ES-I3 (cell line): Measurements from ENCODE around the gene ZMYND8.

Source experiments
- H3K36me3 ChIP-seq: 2 replicates; pipeline ENCODE4 v1.6.1; 2013; ENCODE audit warnings: mild to moderate bottlenecking, low read length, control low read depth, moderate library complexity; ENCODE audit not compliant: insufficient read depth
- H3K4me1 ChIP-seq: 2 replicates; pipeline ENCODE4 v1.6.1; 2013; ENCODE audit warnings: mild to moderate bottlenecking, control low read depth, low read length; ENCODE audit not compliant: insufficient read depth
- H3K9ac ChIP-seq: 2 replicates; pipeline ENCODE4 v1.6.1; 2013; ENCODE audit warnings: low read depth, mild to moderate bottlenecking, low read length, moderate library complexity
- H3K9me3 ChIP-seq: 2 replicates; pipeline ENCODE4 v1.6.1; 2013; ENCODE audit warnings: mild to moderate bottlenecking, low read length, moderate library complexity; ENCODE audit not compliant: control insufficient read depth, insufficient read depth

Gene ZMYND8

GRCh38 chr20:47224857-47225256 is 131.6 kb downstream of the ZMYND8 start:
- Histone ChIP-seq H3K9me3 (no peaks in the 10 kb centered on the region; the same call in 1 of the 2 replicates), H3K9ac (no peak overlapping the region), H3K4me1 (no peaks in the 10 kb centered on the region), H3K36me3 (peaks cover 65% of the 10 kb centered on the region)

GRCh38 chr20:47224300-47224791 is 132.2 kb downstream of the ZMYND8 start:
- H3K9ac ChIP-seq: no peak overlapping the region
- peaks cover 63% of the 10 kb centered on the region for H3K36me3 ChIP-seq
- H3K4me1 ChIP-seq: no peaks in the 10 kb centered on the region

GRCh38 chr20:47223896-47224295 is 132.6 kb downstream of the ZMYND8 start:
- H3K9me3 ChIP-seq: no peaks in the 10 kb centered on the region; the same call in 1 of the 2 replicates
- peaks cover 58% of the 10 kb centered on the region for H3K36me3 ChIP-seq
- H3K9ac ChIP-seq: no peak overlapping the region
- no peaks in the 10 kb centered on the region for H3K4me1 ChIP-seq

More at GRCh38 chr20:47224300-47224791, 132.2 kb downstream of the ZMYND8 start:
- no peaks in the 10 kb centered on the region; the same call in 1 of the 2 replicates for H3K9me3 ChIP-seq

- no peak overlapping the region for H3K9ac ChIP-seq
- no peaks in the 10 kb centered on the region for H3K4me1 ChIP-seq
- H3K9me3 ChIP-seq: no peaks in the 10 kb centered on the region; the same call in 1 of the 2 replicates
- H3K36me3 ChIP-seq: peaks cover 50% of the 10 kb centered on the region
These were observed 133.9 kb downstream of the ZMYND8 start for GRCh38 chr20:47222468-47223119.

GRCh38 chr20:47221036-47221625 is 135.4 kb downstream of the ZMYND8 start:
- peaks cover 42% of the 10 kb centered on the region for H3K36me3 ChIP-seq
- no peaks in the 10 kb centered on the region for H3K4me1 ChIP-seq
- H3K9me3 ChIP-seq: no peaks in the 10 kb centered on the region; the same call in 1 of the 2 replicates
- no peak overlapping the region for H3K9ac ChIP-seq

- peaks cover 41% of the 10 kb centered on the region for H3K36me3 ChIP-seq
- no peak overlapping the region for H3K9ac ChIP-seq
- H3K9me3 ChIP-seq: no peaks in the 10 kb centered on the region; the same call in 1 of the 2 replicates
- no peaks in the 10 kb centered on the region for H3K4me1 ChIP-seq
These were observed 136.3 kb downstream of the ZMYND8 start for GRCh38 chr20:47220161-47220582.

- Histone ChIP-seq H3K36me3 (peaks cover 29% of the 10 kb centered on the region), H3K9me3 (no peaks in the 10 kb centered on the region), H3K9ac (no peak overlapping the region), H3K4me1 (no peaks in the 10 kb centered on the region)
These were observed 138.7 kb downstream of the ZMYND8 start for GRCh38 chr20:47217482-47218446.

- Histone ChIP-seq H3K9me3 (no peaks in the 10 kb centered on the region), H3K4me1 (no peaks in the 10 kb centered on the region), H3K9ac (no peak overlapping the region), H3K36me3 (peaks cover 36% of the 10 kb centered on the region)
These were observed 139.6 kb downstream of the ZMYND8 start for GRCh38 chr20:47216819-47217410.

- Histone ChIP-seq H3K4me1 (no peaks in the 10 kb centered on the region), H3K36me3 (peaks cover 47% of the 10 kb centered on the region)
These were observed 140.7 kb downstream of the ZMYND8 start for GRCh38 chr20:47215653-47216397.

DNA sequence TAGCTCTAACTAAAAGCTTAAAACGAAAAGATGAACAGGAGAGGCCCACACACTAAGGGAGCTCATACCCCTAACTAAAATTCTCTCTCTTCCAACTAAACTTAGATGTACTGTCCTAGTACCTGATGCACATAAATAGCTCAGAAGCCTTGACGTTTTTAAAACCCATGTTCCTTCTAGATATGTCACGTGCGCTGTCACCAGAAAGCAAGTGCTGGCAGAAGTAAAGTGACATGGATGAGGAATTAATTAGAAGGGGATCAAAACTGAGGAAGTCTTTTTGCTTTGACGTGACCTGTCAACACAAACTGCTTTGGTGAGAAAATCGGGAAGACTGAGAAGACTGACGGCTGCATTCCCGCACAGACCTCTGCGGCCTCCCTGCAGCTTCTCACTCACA is 142.5 kb downstream of the ZMYND8 start:
- H3K9ac ChIP-seq: no peak overlapping the region
- no peaks in the 10 kb centered on the region for H3K4me1 ChIP-seq
- H3K9me3 ChIP-seq: no peaks in the 10 kb centered on the region
- H3K36me3 ChIP-seq: peaks cover 60% of the 10 kb centered on the region

More at GRCh38 chr20:47215653-47216397, 140.7 kb downstream of the ZMYND8 start:
- no peaks in the 10 kb centered on the region for H3K9me3 ChIP-seq
- no peak overlapping the region for H3K9ac ChIP-seq

GRCh38 chr20:47212606-47213207 is 143.8 kb downstream of the ZMYND8 start:
- peaks cover 57% of the 10 kb centered on the region for H3K36me3 ChIP-seq
- no peak overlapping the region for H3K9ac ChIP-seq
- H3K4me1 ChIP-seq: no peaks in the 10 kb centered on the region
- no peaks in the 10 kb centered on the region for H3K9me3 ChIP-seq

GRCh38 chr20:47211036-47211435 is 145.5 kb downstream of the ZMYND8 start:
- Histone ChIP-seq H3K9ac (no peak overlapping the region), H3K9me3 (no peaks in the 10 kb centered on the region), H3K4me1 (peaks cover 8% of the 10 kb centered on the region; the same call in 1 of the 2 replicates), H3K36me3 (peaks cover 50% of the 10 kb centered on the region)

DNA sequence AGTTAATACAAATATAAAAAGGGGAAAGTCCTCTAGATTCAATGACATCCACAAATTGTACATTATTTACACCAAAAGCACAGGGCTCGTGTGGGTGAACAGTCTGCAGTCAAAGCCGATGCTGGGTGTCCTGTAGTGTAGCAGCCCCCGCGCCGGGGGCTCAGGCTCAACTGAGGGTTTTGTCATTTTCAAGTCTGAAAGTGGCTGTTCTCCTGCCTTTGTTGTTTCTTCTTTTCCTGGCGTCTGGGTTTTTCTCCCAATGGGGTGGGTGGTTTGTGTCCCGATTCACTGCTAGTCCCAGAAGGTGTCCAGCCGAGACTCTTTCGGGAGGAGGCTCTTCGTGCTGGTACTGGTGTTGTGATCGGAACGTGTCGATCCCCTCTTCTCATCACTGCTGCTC is 146.0 kb downstream of the ZMYND8 start:
- peaks cover 10% of the 10 kb centered on the region; the same call in 1 of the 2 replicates for H3K4me1 ChIP-seq
- peaks cover 46% of the 10 kb centered on the region for H3K36me3 ChIP-seq
- H3K9ac ChIP-seq: no peak overlapping the region
- no peaks in the 10 kb centered on the region for H3K9me3 ChIP-seq
